Natural killer cell (primary cell): ENCODE results near the gene TRAIP. TPM values are rescaled to one million over a fixed set of nuclear protein-coding genes. Genes with fewer than 3 reads are reported as not detected.

ENCODE experiments used
- ATAC-seq, 3 donors: fragments of 150-1000 bp in 2 of 3; fragments of 200-7000 bp in 1 of 3; cut with Tn5 transposase; 1 replicate in 1 of 3; 2 replicates in 2 of 3; pipeline ENCODE4 v1.10.0; 2021; ENCODE audit warnings: mild to moderate bottlenecking in 2 of 3, moderate library complexity in 2 of 3
- DNase-seq, 2 donors: peaks; one replicate each; pipeline versions ENCODE4 v3.0.0 to v3.0.0-alpha.2; 2013 to 2021; ENCODE audit warnings: mixed read lengths in 1 of 2
- H3K27ac ChIP-seq: one replicate; pipeline ENCODE4 v1.5.1; 2013; ENCODE audit warnings: mild to moderate bottlenecking, low read length
- H3K27me3 ChIP-seq: one replicate; pipeline ENCODE4 v1.6.1; 2013; ENCODE audit warnings: low read length; ENCODE audit not compliant: control insufficient read depth, insufficient read depth
- H3K36me3 ChIP-seq: one replicate; pipeline ENCODE4 v1.6.1; 2013; ENCODE audit warnings: low read length; ENCODE audit not compliant: control insufficient read depth, insufficient read depth
- H3K4me1 ChIP-seq: one replicate; pipeline ENCODE4 v1.6.1; 2013; ENCODE audit warnings: low read length; ENCODE audit not compliant: control insufficient read depth, insufficient read depth
- H3K4me3 ChIP-seq: one replicate; pipeline ENCODE4 v1.5.1; 2013; ENCODE audit warnings: low read length
- H3K9me3 ChIP-seq: one replicate; pipeline ENCODE4 v1.6.1; 2013; ENCODE audit warnings: low read length; ENCODE audit not compliant: control insufficient read depth, insufficient read depth
- H3K27ac Mint-ChIP-seq, 2 donors: one replicate each; pipeline ENCODE4 v1.8.0; 2022; ENCODE audit warnings: mild to moderate bottlenecking in 2 of 2, mixed read lengths in 2 of 2, moderate library complexity in 1 of 2
- H3K27me3 Mint-ChIP-seq, 2 donors: one replicate each; pipeline ENCODE4 v1.8.0; 2022; ENCODE audit warnings: low read depth in 2 of 2, mixed read lengths in 2 of 2
- H3K36me3 Mint-ChIP-seq: one replicate; pipeline ENCODE4 v1.8.0; 2022; ENCODE audit warnings: mixed read lengths
- H3K4me1 Mint-ChIP-seq, 2 donors: one replicate each; pipeline ENCODE4 v1.8.0; 2022; ENCODE audit warnings: mixed read lengths in 2 of 2
- H3K4me3 Mint-ChIP-seq: one replicate; pipeline ENCODE4 v1.8.0; 2022; ENCODE audit warnings: mild to moderate bottlenecking, moderate library complexity, mixed read lengths
- H3K9me3 Mint-ChIP-seq, 2 donors: one replicate each; pipeline ENCODE4 v1.8.0; 2022; ENCODE audit warnings: mixed read lengths in 2 of 2
- WGBS: methylation state at CpG from one replicate; pipeline ENCODE4 v1.1.7; 2013; ENCODE audit warnings: missing lambda C conversion rate; ENCODE audit not compliant: insufficient coverage; 5-methylcytosine and 5-hydroxymethylcytosine counted together
- intact Hi-C: fragments of 100-400 bp; cut with micrococcal nuclease; formaldehyde crosslinking; loops from one replicate; pipeline ENCODE4 v1.14.2; 2022
- total RNA-seq, 4 donors: library from RNA; stranded (reverse); fragments of 120-200 nt in 1 of 4; gene quantifications; one replicate each; pipeline versions ENCODE4 v1.2.3 to v1.2.4, GENCODE V29; 2013 to 2022
- TF ChIP-seq, protein P1 (sequence below): fragments of 200-600 bp; IDR thresholded peaks from one replicate; pipeline ENCODE4 v1.8.0; 2022; ENCODE audit warnings: antibody characterized with exemption

Gene TRAIP
- total RNA-seq, 3 donors from 2014 or later (not counting 1 experiment from before 2014, with no cell fraction given) = 3.3 to 6.2 (median 4.0) TPM

DNA sequence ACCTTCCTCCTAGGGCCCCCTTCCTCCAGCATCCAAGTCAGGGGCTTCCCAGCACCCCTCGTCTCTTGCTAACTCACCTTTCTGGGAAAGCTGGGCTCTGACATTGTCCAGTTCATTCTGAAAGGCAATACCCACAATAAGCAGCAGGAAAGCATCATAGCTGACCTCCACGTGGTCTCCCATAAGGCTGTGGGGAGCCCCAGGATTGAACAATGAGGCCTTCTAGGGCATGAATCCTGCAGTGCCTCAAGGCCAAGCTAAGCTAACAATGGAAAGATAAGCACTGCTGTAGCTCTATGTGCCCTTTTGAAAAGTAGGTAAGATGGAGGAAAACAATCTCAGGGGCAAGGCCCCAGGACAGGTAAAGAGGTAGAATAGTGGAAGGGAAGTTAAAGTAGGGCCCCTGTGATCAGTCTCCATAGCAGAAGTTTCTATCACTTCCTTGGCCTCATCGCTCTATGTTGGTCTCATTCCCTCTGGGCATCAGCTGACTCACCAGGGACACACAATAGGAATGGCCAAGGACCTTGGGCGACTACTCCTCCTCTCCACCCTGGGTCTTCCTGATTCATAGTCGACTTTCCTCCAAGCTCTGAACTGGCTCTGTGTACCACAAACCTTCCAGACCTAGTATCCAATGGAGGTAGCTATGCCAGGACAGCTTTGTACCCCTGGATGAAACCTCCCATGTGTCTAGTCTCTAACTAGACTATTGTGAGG, 11.7 kb downstream of the TRAIP start:
- no peaks in the 10 kb centered on the region for H3K36me3 ChIP-seq
- H3K9me3 Mint-ChIP-seq = no peaks in the 10 kb centered on the region
- TF ChIP-seq, protein P1, sequence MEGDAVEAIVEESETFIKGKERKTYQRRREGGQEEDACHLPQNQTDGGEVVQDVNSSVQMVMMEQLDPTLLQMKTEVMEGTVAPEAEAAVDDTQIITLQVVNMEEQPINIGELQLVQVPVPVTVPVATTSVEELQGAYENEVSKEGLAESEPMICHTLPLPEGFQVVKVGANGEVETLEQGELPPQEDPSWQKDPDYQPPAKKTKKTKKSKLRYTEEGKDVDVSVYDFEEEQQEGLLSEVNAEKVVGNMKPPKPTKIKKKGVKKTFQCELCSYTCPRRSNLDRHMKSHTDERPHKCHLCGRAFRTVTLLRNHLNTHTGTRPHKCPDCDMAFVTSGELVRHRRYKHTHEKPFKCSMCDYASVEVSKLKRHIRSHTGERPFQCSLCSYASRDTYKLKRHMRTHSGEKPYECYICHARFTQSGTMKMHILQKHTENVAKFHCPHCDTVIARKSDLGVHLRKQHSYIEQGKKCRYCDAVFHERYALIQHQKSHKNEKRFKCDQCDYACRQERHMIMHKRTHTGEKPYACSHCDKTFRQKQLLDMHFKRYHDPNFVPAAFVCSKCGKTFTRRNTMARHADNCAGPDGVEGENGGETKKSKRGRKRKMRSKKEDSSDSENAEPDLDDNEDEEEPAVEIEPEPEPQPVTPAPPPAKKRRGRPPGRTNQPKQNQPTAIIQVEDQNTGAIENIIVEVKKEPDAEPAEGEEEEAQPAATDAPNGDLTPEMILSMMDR = no peak
- no peaks in the 10 kb centered on the region for H3K4me1 Mint-ChIP-seq
- H3K27ac Mint-ChIP-seq = no peak overlapping the region
- H3K27me3 ChIP-seq = no peaks in the 10 kb centered on the region
- 81% methylated on average over 5 of the region's 5 CpGs for WGBS
- no peak overlapping the region for H3K4me3 Mint-ChIP-seq
- no peaks in the 10 kb centered on the region for H3K27me3 Mint-ChIP-seq
- H3K4me1 ChIP-seq = no peaks in the 10 kb centered on the region
- H3K27ac ChIP-seq = no peak overlapping the region
- H3K9me3 ChIP-seq = no peaks in the 10 kb centered on the region
- no peak overlapping the region for H3K4me3 ChIP-seq
- ATAC-seq (no peak), DNase-seq (no peak)
- H3K36me3 Mint-ChIP-seq = no peaks in the 10 kb centered on the region
- intact Hi-C loops = no loop called here

DNA sequence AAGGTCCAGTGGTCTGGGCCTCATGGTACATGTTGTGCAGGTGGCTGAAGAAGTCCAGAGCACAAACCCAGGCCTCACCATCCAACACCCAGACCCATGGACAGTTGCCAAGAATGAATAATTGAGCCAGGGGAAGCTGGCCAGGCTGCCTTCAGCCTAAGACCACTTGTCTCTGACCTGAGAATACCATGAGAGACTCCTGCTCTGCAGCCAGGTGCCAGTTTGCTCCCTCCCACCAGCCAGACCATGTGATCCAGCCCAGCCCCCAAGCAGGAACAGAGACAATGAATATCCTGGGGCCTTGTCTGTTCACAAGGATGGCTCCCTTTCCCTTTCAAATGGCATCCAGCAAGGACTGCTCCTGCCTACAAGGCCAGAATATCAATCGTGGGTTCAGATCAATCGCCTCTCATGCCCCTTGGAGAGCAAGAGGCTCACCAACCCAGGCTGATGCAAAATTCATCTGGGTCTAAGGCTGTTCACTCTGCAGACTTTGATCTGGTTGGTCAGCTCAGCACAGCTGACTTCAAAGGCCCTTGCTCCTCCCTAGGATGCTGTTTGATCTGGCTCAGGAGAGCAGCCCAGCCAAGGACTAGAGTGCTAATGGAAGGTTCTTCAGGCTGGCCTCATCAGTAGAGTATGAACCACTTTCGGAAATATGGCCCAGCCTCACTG, 13.4 kb downstream of the TRAIP start:
- no peaks in the 10 kb centered on the region for H3K4me1 ChIP-seq
- Mint-ChIP-seq H3K36me3 (no peaks in the 10 kb centered on the region), H3K4me1 (no peaks in the 10 kb centered on the region), H3K4me3 (no peak overlapping the region), H3K9me3 (no peaks in the 10 kb centered on the region), H3K27ac (no peak overlapping the region), H3K27me3 (no peaks in the 10 kb centered on the region)
- no peaks in the 10 kb centered on the region for H3K27me3 ChIP-seq
- H3K27ac ChIP-seq = no peak overlapping the region
- TF ChIP-seq, protein P1 = no peak
- H3K36me3 ChIP-seq = no peaks in the 10 kb centered on the region
- DNase-seq (no peak), ATAC-seq (no peak)
- WGBS = 100% methylated on average over 3 of the region's 3 CpGs
- no peaks in the 10 kb centered on the region for H3K9me3 ChIP-seq
- intact Hi-C loops = no loop called here
- no peak overlapping the region for H3K4me3 ChIP-seq

DNA sequence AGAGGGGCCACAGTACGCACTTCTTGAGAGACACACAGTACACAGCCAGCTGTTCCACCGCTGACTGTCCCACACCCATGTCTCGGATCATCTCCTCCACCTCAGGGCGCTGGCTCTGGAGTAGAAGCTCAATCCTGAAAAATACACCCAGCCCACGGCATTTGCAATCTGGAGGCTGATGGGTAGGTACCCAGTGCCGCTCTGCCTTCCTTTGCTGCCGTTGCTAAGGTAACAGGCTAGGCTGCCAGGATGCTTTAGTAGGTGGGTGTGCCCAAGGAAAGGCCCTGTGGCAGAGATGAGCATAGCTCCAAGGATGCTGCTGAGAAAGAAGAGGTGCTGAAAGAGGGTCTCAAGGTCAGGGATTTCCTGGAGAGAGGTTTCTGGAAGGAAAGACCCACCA, 14.6 kb downstream of the TRAIP start:
- Mint-ChIP-seq H3K27me3 (no peaks in the 10 kb centered on the region), H3K4me1 (no peaks in the 10 kb centered on the region), H3K36me3 (no peaks in the 10 kb centered on the region), H3K9me3 (no peaks in the 10 kb centered on the region), H3K4me3 (no peak overlapping the region), H3K27ac (no peak overlapping the region)
- 98% methylated on average over 7 of the region's 7 CpGs for WGBS
- H3K36me3 ChIP-seq = no peaks in the 10 kb centered on the region
- H3K4me1 ChIP-seq = no peaks in the 10 kb centered on the region
- DNase-seq (no peak), ATAC-seq (no peak)
- no peaks in the 10 kb centered on the region for H3K9me3 ChIP-seq
- no peak overlapping the region for H3K4me3 ChIP-seq
- TF ChIP-seq, protein P1 = no peak
- intact Hi-C loops = no loop called here
- H3K27me3 ChIP-seq = no peaks in the 10 kb centered on the region
- H3K27ac ChIP-seq = no peak overlapping the region
